Uterus (tissue), 4 donors: ENCODE measurements around the gene FEM1C. TPM values are rescaled to one million over a fixed set of nuclear protein-coding genes. Genes with fewer than 3 reads are reported as not detected.

Experiments
- DNase-seq, 2 donors: peaks; one replicate each; pipeline ENCODE4 v3.0.0-alpha.2; 2019 to 2020
- H3K27ac ChIP-seq, 2 donors: fragments of 200-600 bp; sonication (generic); 1 replicate in 1 of 2; 2 replicates in 1 of 2; pipeline ENCODE4 v1.5.1; 2016 to 2018
- H3K27me3 ChIP-seq, 2 donors: fragments of 200-600 bp; sonication (generic); one replicate each; pipeline ENCODE4 v1.5.1; 2018 to 2019; ENCODE audit warnings: control low read depth in 1 of 2
- H3K36me3 ChIP-seq, 2 donors: fragments of 200-600 bp; sonication (generic); one replicate each; pipeline ENCODE4 v1.5.1; 2019; ENCODE audit warnings: control low read depth in 1 of 2
- H3K4me1 ChIP-seq, 2 donors: fragments of 200-600 bp; sonication (generic); one replicate each; pipeline ENCODE4 v1.5.1; 2018 to 2019; ENCODE audit warnings: control low read depth in 1 of 2
- H3K4me3 ChIP-seq, 2 donors: fragments of 200-600 bp; sonication (generic); 1 replicate in 1 of 2; 2 replicates in 1 of 2; pipeline ENCODE4 v1.5.1; 2018 to 2019; ENCODE audit warnings: mild to moderate bottlenecking in 1 of 2
- H3K9me3 ChIP-seq, 2 donors: fragments of 200-600 bp; sonication (generic); one replicate each; pipeline ENCODE4 v1.5.1; 2019; ENCODE audit warnings: control low read depth in 1 of 2
- CTCF ChIP-seq, 4 experiments: fragments of 200-600 bp in 2 of 4; fragments of 450-650 bp in 2 of 4; sonication (generic) in 2 of 4; IDR thresholded peaks; one replicate each; pipeline ENCODE4 v1.5.1; 2016 to 2019; ENCODE audit warnings: antibody characterized with exemption in 4 of 4, mild to moderate bottlenecking in 2 of 4, moderate library complexity in 1 of 4
- POLR2A ChIP-seq, 2 donors: fragments of 450-650 bp; IDR thresholded peaks; one replicate each; pipeline ENCODE4 v1.6.1; 2016; ENCODE audit warnings: antibody characterized with exemption in 2 of 2, mild to moderate bottlenecking in 1 of 2, moderate library complexity in 1 of 2
- intact Hi-C: fragments of 100-400 bp; cut with DNase I; formaldehyde crosslinking; loops from one replicate; pipeline ENCODE4 v1.15.1; 2023; ENCODE audit warnings: low total_unique reads
- total RNA-seq, 4 donors: library from RNA; depleted of rRNA in 3 of 4; stranded (reverse); fragments of >200 nt in 3 of 4; gene quantifications; one replicate each; pipeline versions ENCODE4 v1.1.0 to v1.2.4, GENCODE V29; 2014 to 2023
- donor health status: DM: yes; HTN: yes; CAD: no.

Gene FEM1C
- total RNA-seq, 4 donors from 2014 or later, result 10.8 to 73.3 (median 22.4) TPM

GRCh38 chr5:115551415-115551814, 6.8 kb upstream of the FEM1C start:
- H3K4me3 ChIP-seq, result no peak overlapping the region
- TF ChIP-seq POLR2A (IDR thresholded peaks at IDR 0.05) (no peak), CTCF (IDR thresholded peaks at IDR 0.05) (no peak)
- intact Hi-C loops, result no loop called here

GRCh38 chr5:115549154-115549553, 4.6 kb upstream of the FEM1C start:
- intact Hi-C loops, result no loop called here
- H3K27me3 ChIP-seq, result no peaks in the 10 kb centered on the region
- no peak for TF ChIP-seq CTCF (IDR thresholded peaks at IDR 0.05)
- TF ChIP-seq POLR2A (IDR thresholded peaks at IDR 0.05), result no peak
- H3K36me3 ChIP-seq, result no peaks in the 10 kb centered on the region
- DNase-seq, result no peak
- H3K4me1 ChIP-seq, result no peaks in the 10 kb centered on the region
- H3K4me3 ChIP-seq, result no peak overlapping the region
- no peak overlapping the region for H3K27ac ChIP-seq
- peaks cover 0 to 8% of the 10 kb centered on the region in 2 donors for H3K9me3 ChIP-seq

More at GRCh38 chr5:115551415-115551814, 6.8 kb upstream of the FEM1C start:
- DNase-seq, result no peak
- H3K27ac ChIP-seq, result no peak overlapping the region
- H3K9me3 ChIP-seq, result no peaks in the 10 kb centered on the region
- H3K4me1 ChIP-seq, result no peaks in the 10 kb centered on the region
- H3K36me3 ChIP-seq, result no peaks in the 10 kb centered on the region
- H3K27me3 ChIP-seq, result no peaks in the 10 kb centered on the region

- no peaks in the 10 kb centered on the region for H3K27me3 ChIP-seq
- DNase-seq, result no peak
- H3K9me3 ChIP-seq, result peaks cover 0 to 8% of the 10 kb centered on the region in 2 donors
- no peaks in the 10 kb centered on the region for H3K36me3 ChIP-seq
- no peak for TF ChIP-seq POLR2A (IDR thresholded peaks at IDR 0.05)
- no peak for TF ChIP-seq CTCF (IDR thresholded peaks at IDR 0.05)
- no peak overlapping the region for H3K27ac ChIP-seq
- no peaks in the 10 kb centered on the region for H3K4me1 ChIP-seq
- intact Hi-C loops, result no loop called here
- H3K4me3 ChIP-seq, result no peak overlapping the region
Observed at GRCh38 chr5:115548683-115549082, 4.1 kb upstream of the FEM1C start.

DNA sequence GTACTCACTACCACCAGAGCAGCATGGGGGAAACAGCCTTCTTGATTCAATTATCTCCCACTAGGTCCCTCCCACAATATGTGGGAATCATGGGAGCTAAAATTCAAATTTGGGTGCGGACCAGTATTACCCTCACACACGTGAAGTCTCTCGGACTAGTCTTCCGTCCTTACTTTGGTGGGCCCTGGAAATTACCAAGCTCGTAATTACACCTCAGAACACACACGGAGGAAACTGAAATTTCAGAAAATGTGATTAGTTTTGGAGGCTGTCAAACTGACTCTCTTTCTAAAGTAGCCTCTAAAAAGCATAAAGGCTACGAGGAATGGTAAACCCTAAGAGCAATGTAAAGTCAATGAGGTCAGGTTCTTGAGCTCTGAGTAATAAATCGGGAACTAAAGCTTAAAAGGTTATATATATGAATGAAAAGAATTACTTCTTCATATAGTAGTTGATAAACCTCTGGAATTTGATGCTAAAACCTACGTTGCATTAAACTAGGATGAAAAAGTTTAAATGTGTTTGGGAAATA, 842 bp upstream of the FEM1C start:
- Histone ChIP-seq H3K36me3 (no peaks in the 10 kb centered on the region), H3K27ac (peak overlapping the region; percentile 94 to 96), H3K4me3 (no peak overlapping the region), H3K27me3 (no peaks in the 10 kb centered on the region), H3K9me3 (peaks cover 0 to 8% of the 10 kb centered on the region in 2 donors), H3K4me1 (no peaks in the 10 kb centered on the region)
- no peak for DNase-seq
- TF ChIP-seq POLR2A (IDR thresholded peaks at IDR 0.05) (no peak), CTCF (IDR thresholded peaks at IDR 0.05) (no peak)
- intact Hi-C loops, result no loop called here

DNA sequence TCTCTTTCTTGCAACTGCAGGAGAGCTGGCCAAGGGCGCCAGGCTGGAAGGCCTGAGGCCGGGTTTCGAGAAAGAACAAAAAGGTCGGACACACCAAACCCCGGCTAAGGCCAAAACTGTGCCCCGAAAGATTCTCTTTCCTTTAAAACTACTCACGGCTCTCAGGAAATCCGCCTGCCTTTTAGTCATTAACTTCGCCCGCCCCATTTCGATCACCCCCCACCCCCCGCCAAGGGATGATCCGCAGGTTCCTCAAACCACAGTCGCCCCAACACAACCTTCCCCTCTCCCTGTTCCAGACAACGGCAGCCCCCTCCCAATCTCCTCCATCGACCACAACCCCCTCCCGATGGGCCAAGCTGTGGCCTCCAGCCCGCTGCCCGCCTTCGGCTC, 536 bp downstream of the FEM1C start:
- Histone ChIP-seq H3K9me3 (peaks cover 0 to 8% of the 10 kb centered on the region in 2 donors), H3K27ac (peak overlapping the region; percentile 94 to 96), H3K4me3 (peak overlapping the region; percentile 66 to 68), H3K36me3 (no peaks in the 10 kb centered on the region), H3K27me3 (no peaks in the 10 kb centered on the region), H3K4me1 (peaks cover 0 to 4% of the 10 kb centered on the region in 2 donors)
- intact Hi-C loops, result no loop called here
- DNase-seq, result peak; percentile 43 to 49
- TF ChIP-seq CTCF (IDR thresholded peaks at IDR 0.05) (no peak), POLR2A (IDR thresholded peaks at IDR 0.05) (no peak)
